Esophagus muscularis mucosa (tissue), 4 donors: ENCODE results near the gene CNOT11. TPM values are rescaled to one million over a fixed set of nuclear protein-coding genes. Genes with fewer than 3 reads are reported as not detected.
A peak's percentile ranks its signal among the peaks of the same experiment; 100 is the strongest.

Experiments
- DNase-seq: peaks from one replicate; pipeline ENCODE4 v3.0.0-alpha.2; 2017; ENCODE audit errors: extremely low spot score
- H3K27ac ChIP-seq, 4 donors: fragments of 200-600 bp; sonication (generic); replicated peaks in 1 of 4; 1 replicate in 3 of 4; 2 replicates in 1 of 4; pipeline ENCODE4 v1.5.1; 2016 to 2019; ENCODE audit warnings: mild to moderate bottlenecking in 1 of 4
- H3K27me3 ChIP-seq, 4 donors: fragments of 200-600 bp; sonication (generic); one replicate each; pipeline versions ENCODE4 v1.5.1 to v1.6.0; 2016 to 2019
- H3K36me3 ChIP-seq, 4 donors: fragments of 200-600 bp; sonication (generic); one replicate each; pipeline ENCODE4 v1.5.1; 2016 to 2019
- H3K4me1 ChIP-seq, 4 donors: fragments of 200-600 bp; sonication (generic); one replicate each; pipeline ENCODE4 v1.5.1; 2016 to 2019
- H3K4me3 ChIP-seq, 4 donors: fragments of 200-600 bp; sonication (generic); 1 replicate in 2 of 4; 2 replicates in 2 of 4; pipeline ENCODE4 v1.5.1; 2016 to 2019; ENCODE audit warnings: mild to moderate bottlenecking in 4 of 4, moderate library complexity in 1 of 4
- H3K9me3 ChIP-seq, 4 donors: fragments of 200-600 bp; sonication (generic); 1 replicate in 3 of 4; 2 replicates in 1 of 4; pipeline ENCODE4 v1.5.1; 2016 to 2019
- CTCF ChIP-seq, 3 experiments: fragments of 200-600 bp in 2 of 3; fragments of 450-650 bp in 1 of 3; sonication (generic) in 2 of 3; IDR thresholded peaks; one replicate each; pipeline ENCODE4 v1.5.1; 2017 to 2019; ENCODE audit warnings: antibody characterized with exemption in 3 of 3, mild to moderate bottlenecking in 2 of 3, moderate library complexity in 1 of 3
- EP300 ChIP-seq: sonication (generic); formaldehyde crosslinking; IDR thresholded peaks from one replicate; pipeline ENCODE4 v1.6.1; 2017; ENCODE audit warnings: antibody characterized with exemption
- POLR2A ChIP-seq: fragments of 450-650 bp; IDR thresholded peaks from one replicate; pipeline ENCODE4 v1.6.1; 2017; ENCODE audit warnings: antibody characterized with exemption, moderate library complexity, mild to moderate bottlenecking, low read depth
- POLR2AphosphoS5 ChIP-seq, 2 donors: sonication (generic); formaldehyde crosslinking; IDR thresholded peaks; one replicate each; pipeline ENCODE4 v1.6.1; 2017; ENCODE audit warnings: antibody characterized with exemption in 2 of 2
- WGBS: methylation state at CpG from one replicate; pipeline ENCODE4 v1.1.5; 2018; 5-methylcytosine and 5-hydroxymethylcytosine counted together
- intact Hi-C: fragments of 100-400 bp; cut with DNase I; formaldehyde crosslinking; loops from one replicate; pipeline ENCODE4 v1.15.1; 2023
- total RNA-seq, 4 donors: library from RNA; depleted of rRNA; stranded (reverse); fragments of >200 nt; gene quantifications; one replicate each; pipeline versions ENCODE4 v1.1.0 to v1.2.1, GENCODE V29; 2016

CNOT11 gene
- total RNA-seq, 4 donors from 2014 or later: 25.7 to 35.8 (median 29.0) TPM

GRCh38 chr2:101270700-101271259 is 18.1 kb downstream of the CNOT11 start:
- Histone ChIP-seq H3K9me3 (no peaks in the 10 kb centered on the region), H3K4me1 (peaks cover 0 to 6% (median 0%) of the 10 kb centered on the region in 4 donors), H3K27me3 (no peaks in the 10 kb centered on the region), H3K27ac (no peak overlapping the region), H3K4me3 (no peak overlapping the region), H3K36me3 (peaks cover 49 to 90% (median 73%) of the 10 kb centered on the region in 4 donors)
- intact Hi-C loops: no loop called here
- WGBS: 94% methylated on average over 8 of the region's 8 CpGs
- TF ChIP-seq CTCF (IDR thresholded peaks at IDR 0.05): no peak
- TF ChIP-seq EP300: no peak
- TF ChIP-seq POLR2AphosphoS5 (IDR thresholded peaks at IDR 0.05): no peak
- no peak for TF ChIP-seq POLR2A
- peak; percentile 29 for DNase-seq

GRCh38 chr2:101272045-101272784 is 19.5 kb downstream of the CNOT11 start:
- H3K4me3 ChIP-seq: no peak overlapping the region
- DNase-seq: peak; percentile 4
- peaks cover 48 to 92% (median 72%) of the 10 kb centered on the region in 4 donors for H3K36me3 ChIP-seq
- H3K27me3 ChIP-seq: no peaks in the 10 kb centered on the region
- 85% methylated on average over 3 of the region's 3 CpGs for WGBS
- H3K9me3 ChIP-seq: no peaks in the 10 kb centered on the region
- H3K4me1 ChIP-seq: peaks cover 0 to 6% (median 1%) of the 10 kb centered on the region in 4 donors
- no peak for TF ChIP-seq EP300
- TF ChIP-seq CTCF (IDR thresholded peaks at IDR 0.05): no peak
- TF ChIP-seq POLR2AphosphoS5 (IDR thresholded peaks at IDR 0.05): no peak
- TF ChIP-seq POLR2A: no peak
- intact Hi-C loops: no loop called here
- H3K27ac ChIP-seq: no peak overlapping the region

GRCh38 chr2:101273056-101273455 is 20.4 kb downstream of the CNOT11 start:
- peaks cover 45 to 92% (median 72%) of the 10 kb centered on the region in 4 donors for H3K36me3 ChIP-seq
- no peaks in the 10 kb centered on the region for H3K9me3 ChIP-seq
- peaks cover 0 to 6% (median 2%) of the 10 kb centered on the region in 4 donors for H3K4me1 ChIP-seq
- H3K27ac ChIP-seq: no peak overlapping the region
- TF ChIP-seq POLR2AphosphoS5 (IDR thresholded peaks at IDR 0.05) (no peak), EP300 (no peak), POLR2A (no peak), CTCF (IDR thresholded peaks at IDR 0.05) (no peak)
- WGBS: 87% methylated on average over 8 of the region's 8 CpGs
- intact Hi-C loops: no loop called here
- H3K27me3 ChIP-seq: no peaks in the 10 kb centered on the region
- H3K4me3 ChIP-seq: no peak overlapping the region
- peak; percentile 19 for DNase-seq

- H3K4me3 ChIP-seq: no peak overlapping the region
- H3K27me3 ChIP-seq: no peaks in the 10 kb centered on the region
- peaks cover 47 to 92% (median 71%) of the 10 kb centered on the region in 4 donors for H3K36me3 ChIP-seq
- H3K4me1 ChIP-seq: peaks cover 0 to 6% (median 2%) of the 10 kb centered on the region in 4 donors
- WGBS: 94% methylated on average over 5 of the region's 5 CpGs
- H3K27ac ChIP-seq: no peak overlapping the region
- no peaks in the 10 kb centered on the region for H3K9me3 ChIP-seq
- TF ChIP-seq POLR2AphosphoS5 (IDR thresholded peaks at IDR 0.05): no peak
- no peak for TF ChIP-seq EP300
- no peak for TF ChIP-seq CTCF (IDR thresholded peaks at IDR 0.05)
- TF ChIP-seq POLR2A: no peak
- DNase-seq: peak; percentile 42
- intact Hi-C loops: no loop called here
These were observed 21.5 kb downstream of the CNOT11 start for GRCh38 chr2:101274142-101274541.
